ENCODE data around the gene BTBD1.

Gene BTBD1

DNA sequence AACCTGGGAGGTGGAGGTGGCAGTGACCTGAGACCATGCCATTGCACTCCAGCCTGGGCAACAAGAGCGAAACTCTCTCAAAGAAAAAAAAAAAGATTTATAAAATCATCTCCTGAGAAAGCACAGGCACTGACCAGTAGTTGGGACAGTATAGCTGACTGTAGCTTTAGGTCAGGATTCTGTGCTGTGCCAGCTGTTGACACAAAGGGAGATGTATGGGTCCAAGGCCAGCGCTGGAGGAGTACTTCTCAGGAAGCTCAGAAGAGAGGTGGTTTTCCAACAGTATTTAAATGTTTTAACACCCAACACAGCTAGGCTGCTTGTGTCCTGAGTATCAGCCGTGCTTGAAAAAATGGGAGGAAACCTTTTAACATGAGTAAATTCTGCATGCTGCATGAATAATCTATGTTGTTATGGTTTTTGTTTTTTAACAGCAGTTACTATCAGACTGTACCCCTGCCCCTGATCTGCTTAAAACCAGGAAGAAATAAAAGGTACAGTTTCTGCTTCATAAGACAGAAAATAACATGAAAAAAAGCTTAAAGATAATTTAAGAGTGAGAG, 74.5 kb downstream of the BTBD1 start:
- DNase-seq (ENCODE audit: low read depth): no peak

DNA sequence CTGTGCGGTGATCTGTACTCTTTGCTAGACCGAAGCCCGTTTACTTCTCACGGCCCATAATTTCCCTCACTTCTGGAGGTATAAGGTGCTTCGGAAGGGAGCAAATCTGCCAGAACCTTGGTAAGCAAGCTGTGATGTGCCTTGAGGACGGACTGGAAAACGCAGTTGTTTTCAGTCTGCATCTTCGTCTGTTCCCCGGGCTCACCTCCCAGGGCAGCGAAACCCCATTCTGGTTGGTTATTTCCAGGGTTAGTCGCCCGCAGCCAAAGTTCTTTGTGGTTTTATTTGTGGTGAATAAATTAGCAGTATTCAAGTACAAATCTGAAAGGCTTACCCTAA, 80.6 kb downstream of the BTBD1 start:
- DNase-seq (ENCODE audit: low read depth): peak; percentile 14

- peak; percentile 90 for DNase-seq (ENCODE audit: low read depth)
These were observed 81.2 kb downstream of the BTBD1 start, which contains the start of gene RAMAC for GRCh38 chr15:82985688-82986441. Gene RAMAC, plus strand, starts transcription at chr15:82986210. Its CDS starts 2,809 bp downstream, at chr15:82989019.

GRCh38 chr15:82980981-82981380, 86.1 kb downstream of the BTBD1 start:
- DNase-seq (ENCODE audit: low read depth): no peak

- DNase-seq (ENCODE audit: low read depth): no peak
These were observed 87.3 kb downstream of the BTBD1 start for GRCh38 chr15:82979726-82980125.

- DNase-seq (ENCODE audit: low read depth): no peak
These were observed 88.6 kb downstream of the BTBD1 start for GRCh38 chr15:82978438-82978837.

DNA sequence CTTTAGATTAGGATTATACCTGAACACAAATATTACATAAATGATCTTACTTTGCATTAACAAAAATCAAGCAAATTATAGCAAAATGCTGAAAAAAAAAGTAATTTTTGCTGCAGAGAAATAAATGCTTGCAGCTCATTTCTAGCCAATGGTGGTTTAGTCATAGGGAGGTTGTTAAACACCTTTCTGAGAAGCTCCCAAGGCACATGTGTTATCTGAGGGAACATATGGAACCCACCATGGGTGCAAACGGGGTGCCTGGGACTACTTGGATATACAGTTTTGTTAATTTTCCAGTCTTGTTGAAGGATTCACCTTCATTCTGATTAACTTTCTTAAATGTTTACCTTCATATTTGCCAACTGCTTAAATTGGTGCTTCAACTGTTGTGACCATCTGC, 90.0 kb downstream of the BTBD1 start:
- DNase-seq (ENCODE audit: low read depth): no peak

DNA sequence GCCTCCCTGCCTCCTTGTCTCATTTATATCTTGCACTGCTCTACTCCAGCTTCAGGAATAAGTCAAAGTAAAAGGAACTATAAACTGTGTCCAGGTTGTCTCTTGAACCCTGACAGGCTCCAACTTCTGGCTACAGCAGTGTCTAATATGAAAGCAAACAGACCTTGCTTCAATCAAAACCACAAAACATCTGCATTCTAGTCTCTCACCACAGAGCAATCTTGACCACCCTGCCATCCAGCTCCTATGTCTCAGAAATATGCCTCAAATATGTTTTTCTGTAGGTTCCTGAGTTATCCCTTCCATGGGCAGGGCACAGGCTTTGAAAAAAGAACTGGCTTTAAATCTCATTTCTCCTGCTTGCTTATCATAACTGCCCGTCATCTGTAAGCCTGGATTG, 94.1 kb downstream of the BTBD1 start:
- no peak for DNase-seq (ENCODE audit: low read depth)

GRCh38 chr15:82971218-82971984, 95.7 kb downstream of the BTBD1 start:
- no peak for DNase-seq (ENCODE audit: low read depth)

DNA sequence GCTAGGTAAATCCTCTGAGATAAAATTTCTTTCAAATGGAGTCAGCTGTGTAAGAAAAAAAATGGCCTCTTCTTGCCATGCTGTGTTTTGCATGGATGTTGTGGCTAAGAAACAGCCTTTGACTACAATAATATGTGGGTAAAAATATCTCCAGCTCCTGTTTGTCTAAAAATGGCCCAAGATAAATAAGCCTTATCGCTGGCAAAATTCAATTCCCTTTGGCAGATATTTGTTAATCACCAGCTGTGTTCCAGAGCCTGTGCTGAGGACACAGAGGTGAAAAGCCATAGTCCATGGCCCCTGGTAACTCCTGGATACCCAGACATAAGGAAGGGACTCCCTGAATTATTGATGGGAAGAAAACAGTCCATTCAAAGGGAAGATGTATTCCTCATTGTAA, 96.4 kb downstream of the BTBD1 start:
- no peak for DNase-seq (ENCODE audit: low read depth)

- DNase-seq (ENCODE audit: low read depth): no peak
These were observed 96.9 kb downstream of the BTBD1 start for GRCh38 chr15:82970078-82970686.

DNA sequence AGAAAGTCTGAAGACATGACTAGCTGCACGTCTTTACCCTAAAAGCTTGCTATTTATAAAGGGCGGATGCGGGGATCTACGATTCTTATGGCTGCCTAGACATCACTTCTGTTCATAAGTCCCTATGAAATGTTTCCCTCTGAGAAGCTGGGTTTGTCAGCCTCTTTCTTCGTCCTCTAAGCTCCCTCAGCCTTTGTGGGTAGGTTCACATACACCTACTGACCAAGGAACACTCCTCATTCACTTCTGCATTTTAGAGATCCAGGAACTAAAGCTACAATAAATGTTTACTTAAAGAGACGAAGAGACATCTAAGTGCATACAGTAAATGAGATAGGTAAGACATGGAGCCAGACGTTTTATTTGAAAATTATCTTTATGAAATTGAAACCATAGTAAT, 97.7 kb downstream of the BTBD1 start:
- DNase-seq (ENCODE audit: low read depth): no peak

DNA sequence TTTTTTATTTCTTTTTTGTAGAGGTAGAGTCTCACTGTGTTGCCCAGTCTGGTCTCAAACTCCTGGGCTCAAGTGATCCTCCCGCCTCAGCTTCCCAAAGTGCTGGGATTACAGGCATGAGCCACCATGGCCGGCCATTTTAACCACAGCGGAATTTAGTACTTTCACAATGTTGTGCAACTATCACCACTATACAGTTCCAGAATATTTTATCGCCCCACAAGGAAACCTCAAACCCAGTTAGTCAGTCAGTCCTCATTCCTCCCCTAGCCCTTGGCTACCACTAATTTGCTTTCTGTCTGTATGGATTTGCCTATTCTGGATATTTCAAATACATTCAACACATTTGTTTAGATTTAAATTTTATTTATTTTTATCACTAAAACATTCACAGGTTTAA, 99.0 kb downstream of the BTBD1 start:
- peak; percentile 38 for DNase-seq (ENCODE audit: low read depth)

DNA sequence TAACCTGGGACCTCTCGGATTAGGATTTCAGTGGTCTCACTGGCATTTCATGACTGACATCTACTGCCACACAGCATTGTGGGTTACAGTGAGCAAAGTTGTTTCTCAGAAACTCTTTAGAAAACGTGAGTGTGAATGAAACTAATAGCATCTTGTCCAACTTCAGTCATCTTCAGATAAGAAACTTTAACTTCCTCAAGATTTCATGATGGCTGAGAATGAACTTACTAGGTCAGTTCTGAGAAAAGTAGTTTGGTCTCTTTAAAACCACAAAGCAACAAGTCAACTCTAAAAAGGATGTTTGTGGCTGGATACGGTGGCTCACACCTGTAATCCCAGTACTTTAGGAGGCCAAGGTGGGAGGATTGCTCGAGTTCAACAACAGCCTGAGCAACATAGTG, 100.4 kb downstream of the BTBD1 start:
- no peak for DNase-seq (ENCODE audit: low read depth)
